K562 (cell line): ENCODE data around the gene GRIK3. TPM values are rescaled to one million over a fixed set of nuclear protein-coding genes. Genes with fewer than 3 reads are reported as not detected.

Source experiments
- ATAC-seq: fragments of 200-7000 bp; cut with Tn5 transposase; 3 replicates; pipeline ENCODE4 v1.9.1; 2020; ENCODE audit warnings: moderate library complexity
- BruUV-seq: library from RNA; stranded (reverse); fragments of 400-500 nt; replicated peaks from 2 replicates; lab custom pipeline; 2021; lab: Mats Ljungman, UMichigan
- CTCF ChIA-PET: fragments of 300-600 bp; formaldehyde crosslinking; extraction: SDS; loops from one replicate; lab custom pipeline; 2021; ENCODE audit warnings: low intra/inter-chr PET ratio; lab: Yijun Ruan, JAX
- POLR2A ChIA-PET: fragments of 300-600, 350-650 bp; sonication (Branson Sonifier 250); formaldehyde crosslinking; extraction: SDS; loops from one replicate; lab custom pipeline; 2021; ENCODE audit warnings: antibody characterized with exemption, inconsistent platforms; lab: Yijun Ruan, JAX
- DNase-seq, 4 experiments: peaks; one replicate each; pipeline versions ENCODE4 v3.0.0 to v3.0.0-alpha.2; 2011 to 2018; ENCODE audit warnings: low spot score in 3 of 4, mixed read lengths in 3 of 4; ENCODE audit errors: extremely low read depth in 1 of 4
- FAIRE-seq: peaks from 2 replicates; lab custom pipeline; 2011; peaks lifted over from hg19 to GRCh38; lab: Jason Lieb, UNC
- H2AFZ ChIP-seq: 2 replicates; pipeline ENCODE4 v1.6.0; 2011; ENCODE audit warnings: low read depth, low read length, control low read depth, inconsistent platforms
- H3K27ac ChIP-seq: fragments of 200-600 bp; 3 replicates; pipeline ENCODE4 v1.8.0; 2011; ENCODE audit warnings: low read depth, mild to moderate bottlenecking, control low read depth, inconsistent platforms, low read length, moderate library complexity, mixed read lengths; ENCODE audit errors: extremely low read depth
- H3K27me3 ChIP-seq, 2 experiments: fragments of 300-600 bp in 1 of 2; 2 replicates in 1 of 2; 3 replicates in 1 of 2; pipeline versions ENCODE4 v1.6.0 to v1.8.0; 2011; ENCODE audit warnings: inconsistent platforms in 2 of 2, low read length in 2 of 2, mild to moderate bottlenecking in 1 of 2, mixed read lengths in 1 of 2, moderate library complexity in 1 of 2; ENCODE audit not compliant: control insufficient read depth in 2 of 2, insufficient read depth in 2 of 2
- H3K36me3 ChIP-seq: fragments of 300-600 bp; 3 replicates; pipeline ENCODE4 v1.8.0; 2011; ENCODE audit warnings: mild to moderate bottlenecking, low read length, inconsistent platforms; ENCODE audit not compliant: control insufficient read depth, insufficient read depth
- H3K4me1 ChIP-seq, 2 experiments: fragments of 200-600 bp in 1 of 2; replicated peaks in 1 of 2; 2 replicates in 1 of 2; 3 replicates in 1 of 2; pipeline versions ENCODE4 v1.5.1 to v1.8.0; 2011; ENCODE audit warnings: inconsistent platforms in 2 of 2, low read length in 2 of 2, mild to moderate bottlenecking in 1 of 2, mixed read lengths in 1 of 2, moderate library complexity in 1 of 2; ENCODE audit not compliant: control insufficient read depth in 2 of 2, insufficient read depth in 2 of 2
- H3K4me2 ChIP-seq: 2 replicates; pipeline ENCODE4 v1.6.1; 2011; ENCODE audit warnings: low read length, control low read depth, inconsistent platforms, mixed read lengths; ENCODE audit not compliant: insufficient read depth
- H3K4me3 ChIP-seq: fragments of 200-600 bp; sonication (generic), shearing (Covaris generic); 2 replicates; pipeline ENCODE4 v1.5.1; 2016; ENCODE audit warnings: control low read depth, inconsistent platforms
- H3K79me2 ChIP-seq: fragments of 200-600 bp; 3 replicates; pipeline ENCODE4 v1.8.0; 2011; ENCODE audit warnings: low read length, inconsistent platforms; ENCODE audit not compliant: control insufficient read depth, insufficient read depth
- H3K9ac ChIP-seq, 2 experiments: 2 replicates each; pipeline versions ENCODE4 v1.6.0 to v1.6.1; 2011; ENCODE audit warnings: low read depth in 2 of 2, low read length in 2 of 2, control low read depth in 1 of 2, inconsistent platforms in 1 of 2, mild to moderate bottlenecking in 1 of 2, mixed read lengths in 1 of 2; ENCODE audit not compliant: insufficient read depth in 1 of 2
- H3K9me1 ChIP-seq: one replicate; pipeline ENCODE4 v1.6.0; 2011; ENCODE audit warnings: inconsistent platforms, mild to moderate bottlenecking, low read length, moderate library complexity; ENCODE audit not compliant: control insufficient read depth, insufficient read depth
- H3K9me3 ChIP-seq: replicated peaks from 2 replicates; pipeline ENCODE4 v1.5.1; 2011; ENCODE audit warnings: low read depth, low read length, inconsistent platforms; ENCODE audit not compliant: control insufficient read depth, insufficient read depth
- H4K20me1 ChIP-seq: replicated peaks from 2 replicates; pipeline ENCODE4 v1.6.1; 2011; ENCODE audit warnings: low read length, inconsistent platforms, mixed read lengths; ENCODE audit not compliant: control insufficient read depth, insufficient read depth
- COPS2 ChIP-seq: fragments of 450-650 bp; conservative IDR thresholded peaks from 2 replicates; pipeline ENCODE4 v1.6.1; 2016; ENCODE audit warnings: mild to moderate bottlenecking, moderate library complexity
- ETS1 ChIP-seq: conservative IDR thresholded peaks from 2 replicates; pipeline ENCODE4 v1.6.1; 2011; ENCODE audit warnings: low read depth, mild to moderate bottlenecking, low read length; ENCODE audit not compliant: control insufficient read depth
- FIP1L1 ChIP-seq: fragments of 200-400 bp; formaldehyde crosslinking; IDR thresholded peaks from 2 replicates; pipeline ENCODE4 v1.6.1; 2018; ENCODE audit warnings: mild to moderate bottlenecking, low read depth, low read length; ENCODE audit not compliant: poor library complexity, severe bottlenecking
- FOSL1 ChIP-seq: fragments of 200-800 bp; sonication (Bioruptor generic); conservative IDR thresholded peaks from 2 replicates; pipeline ENCODE4 v1.6.1; 2016; ENCODE audit warnings: missing genetic modification characterization, missing compliant biosample characterization
- GATA2 ChIP-seq: sonication (generic); formaldehyde crosslinking; IDR thresholded peaks from 2 replicates; pipeline ENCODE4 v1.4.0; 2020; ENCODE audit warnings: mild to moderate bottlenecking, missing genetic modification reagents
- HNRNPL ChIP-seq: fragments of 200-400 bp; formaldehyde crosslinking; IDR thresholded peaks from 2 replicates; pipeline ENCODE4 v1.6.1; 2017; ENCODE audit warnings: low read depth, mild to moderate bottlenecking, low read length
- KDM1A ChIP-seq, 2 experiments: fragments of 450-650 bp; IDR thresholded peaks; 2 replicates each; pipeline ENCODE4 v1.6.1; 2016; ENCODE audit warnings: mild to moderate bottlenecking in 2 of 2
- KDM4B ChIP-seq, 2 experiments: fragments of 450-650 bp in 1 of 2; sonication (generic) in 1 of 2; IDR thresholded peaks; 2 replicates each; pipeline ENCODE4 v1.6.1; 2016 to 2017; ENCODE audit warnings: borderline replicate concordance in 2 of 2, antibody characterized with exemption in 1 of 2, low read depth in 1 of 2, mild to moderate bottlenecking in 1 of 2
- NCOR1 ChIP-seq: fragments of 450-650 bp; IDR thresholded peaks from 2 replicates; pipeline ENCODE4 v1.6.1; 2016; ENCODE audit warnings: mild to moderate bottlenecking, moderate library complexity
- NR0B1 ChIP-seq: fragments of 450-650 bp; IDR thresholded peaks from one replicate; pipeline ENCODE4 v1.6.1; 2018; ENCODE audit warnings: mild to moderate bottlenecking, moderate library complexity; ENCODE audit not compliant: partially characterized antibody
- PHF21A ChIP-seq: fragments of 450-650 bp; IDR thresholded peaks from 2 replicates; pipeline ENCODE4 v1.6.1; 2017; ENCODE audit warnings: low read depth, borderline replicate concordance
- SFPQ ChIP-seq: fragments of 200-400 bp; formaldehyde crosslinking; IDR thresholded peaks from 2 replicates; pipeline ENCODE4 v1.6.1; 2017; ENCODE audit warnings: mild to moderate bottlenecking, low read depth, low read length, moderate library complexity
- ZNF511 ChIP-seq: sonication (generic); formaldehyde crosslinking; IDR thresholded peaks from 2 replicates; pipeline ENCODE4 v1.8.0; 2022; ENCODE audit warnings: mild to moderate bottlenecking, missing genetic modification reagents
- ZNF584 ChIP-seq: fragments of 200-800 bp; sonication (Bioruptor generic); IDR thresholded peaks from 2 replicates; pipeline ENCODE4 v1.6.1; 2016; ENCODE audit warnings: low read depth, mild to moderate bottlenecking, missing genetic modification characterization, missing compliant biosample characterization
- ZNF639 ChIP-seq, 2 experiments: fragments of 200-800 bp in 1 of 2; sonication (Bioruptor generic) in 1 of 2; sonication (generic) in 1 of 2; formaldehyde crosslinking in 1 of 2; IDR thresholded peaks in 1 of 2; conservative IDR thresholded peaks in 1 of 2; 2 replicates each; pipeline versions ENCODE4 v1.5.0 to v1.6.1; 2016 to 2020; ENCODE audit warnings: missing compliant biosample characterization in 1 of 2, missing genetic modification characterization in 1 of 2, missing genetic modification reagents in 1 of 2
- WGBS: fragments of 100-300 bp; shearing (Covaris generic); methylation state at CpG from one replicate; pipeline ENCODE4 v1.1.6; 2016; ENCODE audit warnings: low coverage, mixed read lengths; ENCODE audit not compliant: insufficient coverage; ENCODE audit errors: missing lambda C conversion rate; 5-methylcytosine and 5-hydroxymethylcytosine counted together
- in situ Hi-C: fragments of 300-500 bp; cut with MboI; formaldehyde crosslinking; loops from 4 replicates; pipeline ENCODE4 v1.15.0; 2018; ENCODE audit warnings: inconsistent platforms, mixed read lengths
- intact Hi-C: fragments of 100-400 bp; cut with micrococcal nuclease; formaldehyde crosslinking; loops from 2 replicates; pipeline ENCODE4 v1.14.2; 2022
- polyA plus RNA-seq, 8 experiments: library from polyadenylated mRNA; depleted of rRNA in 4 of 8; stranded (reverse) in 5 of 8; unstranded in 3 of 8; fragments of >200 nt; fragmentation: Nextera tagmentation in 2 of 8; fragmentation: Illumina TruSeq in 1 of 8; extraction: Ambion mirVana in 2 of 8; extraction: Trizol in 1 of 8; gene quantifications; 2 replicates each; pipeline versions ENCODE4 v1.2.1 to v1.2.3, GENCODE V29; 2011 to 2014; ENCODE audit warnings: inconsistent platforms in 1 of 8, missing spikeins in 1 of 8
- total RNA-seq, 7 experiments: library from RNA; depleted of rRNA in 6 of 7; stranded (reverse); fragments of >200 nt in 6 of 7; fragmentation: Illumina TruSeq in 2 of 7; extraction: Trizol in 2 of 7; gene quantifications; 2 replicates each; pipeline versions ENCODE4 v1.2.1 to v1.2.3, GENCODE V29; 2011 to 2021; ENCODE audit warnings: low replicate concordance in 1 of 7

Gene GRIK3
- total and polyA plus RNA-seq, 9 of the 15 experiments (the other 6 are each of a cell fraction or from before 2014, with no cell fraction given), result not detected

- 1% methylated on average over 4 of the region's 4 CpGs for WGBS
- intact Hi-C loops, result no loop called here
- Histone ChIP-seq H3K4me3 (no peak overlapping the region), H3K36me3 (no peaks in the 10 kb centered on the region), H3K4me1 (no peaks in the 10 kb centered on the region), H2AFZ (no peak overlapping the region), H3K9me3 (no peaks in the 10 kb centered on the region), H3K27me3 (peaks cover 5 to 19% of the 10 kb centered on the region in 2 experiments; a peak in 3 of 5 replicates), H3K4me2 (no peak overlapping the region), H3K79me2 (no peaks in the 10 kb centered on the region), H3K9ac (no peak overlapping the region), H4K20me1 (no peaks in the 10 kb centered on the region), H3K9me1 (no peaks in the 10 kb centered on the region), H3K27ac (no peak overlapping the region)
- FAIRE-seq (no peak), DNase-seq (no peak), ATAC-seq (no peak)
- in situ Hi-C loops, result no loop called here
- BruUV-seq, result no TSS peak
- TF ChIP-seq HNRNPL (no peak), GATA2 (CRISPR knock-in tag) (no peak), COPS2 (no peak), PHF21A (no peak), ZNF639 (CRISPR knock-in tag; conservative IDR thresholded peaks at IDR 0.05 in 1 of 2, IDR thresholded peaks at IDR 0.05 in 1 of 2) (no peak), SFPQ (no peak), NCOR1 (no peak), ZNF511 (no peak), FIP1L1 (no peak), FOSL1 (tag) (no peak), KDM1A (IDR thresholded peaks at IDR 0.05) (no peak), ETS1 (no peak), ZNF584 (CRISPR knock-in tag) (no peak), KDM4B (IDR thresholded peaks at IDR 0.05; ENCODE audit: borderline replicate concordance in 2 of 2, low read depth in 1 of 2) (no peak), NR0B1 (no peak)
- ChIA-PET POLR2A (no interaction called here), CTCF (no interaction called here)
Observed at GRCh38 chr1:36751525-36751924, 282.8 kb downstream of the GRIK3 start.
